ENCODE results near the gene TRIM14. TPM values are rescaled to one million over a fixed set of nuclear protein-coding genes. Genes with fewer than 3 reads are reported as not detected.

TRIM14 gene
- total RNA-seq, 1 donor from 2014 or later = 9.9 TPM

- Mint-ChIP-seq H3K4me3 (no peak overlapping the region), H3K4me1 (ENCODE audit: unreplicated experiment) (no peaks in the 10 kb centered on the region), H3K27me3 (no peaks in the 10 kb centered on the region), H3K36me3 (peaks cover 3% of the 10 kb centered on the region), H3K9me3 (no peaks in the 10 kb centered on the region), H3K27ac (no peak overlapping the region)
- no peak for DNase-seq (ENCODE audit: extremely low spot score, unreplicated experiment)
- no peak for TF ChIP-seq CTCF (conservative IDR thresholded peaks at IDR 0.05)
These were observed 10.0 kb downstream of the TRIM14 start for GRCh38 chr9:98109052-98109451.

- H3K4me1 Mint-ChIP-seq (ENCODE audit: unreplicated experiment) = no peaks in the 10 kb centered on the region
These were observed 10.4 kb downstream of the TRIM14 start for GRCh38 chr9:98108531-98109031.

GRCh38 chr9:98107926-98108325 lies 11.1 kb downstream of the TRIM14 start:
- Mint-ChIP-seq H3K4me3 (no peak overlapping the region), H3K4me1 (ENCODE audit: unreplicated experiment) (no peaks in the 10 kb centered on the region), H3K27ac (no peak overlapping the region), H3K9me3 (no peaks in the 10 kb centered on the region), H3K36me3 (peaks cover 3% of the 10 kb centered on the region), H3K27me3 (no peaks in the 10 kb centered on the region)
- DNase-seq (ENCODE audit: extremely low spot score, unreplicated experiment) = no peak
- TF ChIP-seq CTCF (conservative IDR thresholded peaks at IDR 0.05) = no peak

More at GRCh38 chr9:98108531-98109031, 10.4 kb downstream of the TRIM14 start:
- H3K27ac Mint-ChIP-seq = no peak overlapping the region
- no peaks in the 10 kb centered on the region for H3K9me3 Mint-ChIP-seq
- no peak overlapping the region for H3K4me3 Mint-ChIP-seq
- TF ChIP-seq CTCF (conservative IDR thresholded peaks at IDR 0.05) = no peak
- DNase-seq (ENCODE audit: extremely low spot score, unreplicated experiment) = no peak
- H3K27me3 Mint-ChIP-seq = no peaks in the 10 kb centered on the region
- H3K36me3 Mint-ChIP-seq = peaks cover 3% of the 10 kb centered on the region

- Mint-ChIP-seq H3K36me3 (peaks cover 3% of the 10 kb centered on the region), H3K9me3 (no peaks in the 10 kb centered on the region), H3K27me3 (no peaks in the 10 kb centered on the region), H3K27ac (no peak overlapping the region), H3K4me1 (ENCODE audit: unreplicated experiment) (peaks cover 11% of the 10 kb centered on the region), H3K4me3 (no peak overlapping the region)
- DNase-seq (ENCODE audit: extremely low spot score, unreplicated experiment) = no peak
- TF ChIP-seq CTCF (conservative IDR thresholded peaks at IDR 0.05) = no peak
These were observed 14.0 kb downstream of the TRIM14 start for GRCh38 chr9:98105006-98105405.

- TF ChIP-seq CTCF (conservative IDR thresholded peaks at IDR 0.05) = no peak
- Mint-ChIP-seq H3K9me3 (no peaks in the 10 kb centered on the region), H3K4me3 (no peak overlapping the region), H3K27me3 (no peaks in the 10 kb centered on the region), H3K27ac (no peak overlapping the region), H3K4me1 (ENCODE audit: unreplicated experiment) (peaks cover 13% of the 10 kb centered on the region), H3K36me3 (no peaks in the 10 kb centered on the region)
- no peak for DNase-seq (ENCODE audit: extremely low spot score, unreplicated experiment)
These were observed 14.6 kb downstream of the TRIM14 start for GRCh38 chr9:98104445-98104881.

GRCh38 chr9:98101868-98102273 lies 17.2 kb downstream of the TRIM14 start:
- Mint-ChIP-seq H3K9me3 (no peaks in the 10 kb centered on the region), H3K36me3 (no peaks in the 10 kb centered on the region), H3K4me1 (ENCODE audit: unreplicated experiment) (peaks cover 19% of the 10 kb centered on the region), H3K27ac (peak overlapping the region; percentile 4), H3K4me3 (no peak overlapping the region), H3K27me3 (no peaks in the 10 kb centered on the region)
- no peak for TF ChIP-seq CTCF (conservative IDR thresholded peaks at IDR 0.05)
- no peak for DNase-seq (ENCODE audit: extremely low spot score, unreplicated experiment)

All from type B pancreatic cell (in vitro differentiated cells).